ENCODE data around the gene CSRP1.
"Not testable (repeated sequence)": the region's sequence is repeated elsewhere in the genome, so short reads cannot be mapped to it uniquely, and the experiment has no call there.

The CSRP1 gene

GRCh38 chr1:201506557-201507359, at the start of gene CSRP1:
Gene CSRP1 (minus strand): TSS chr1:201507123. CDS start chr1:201496303, 10,820 bp downstream.
- DNase-seq (ENCODE audit: low read depth): peak; percentile 87

DNA sequence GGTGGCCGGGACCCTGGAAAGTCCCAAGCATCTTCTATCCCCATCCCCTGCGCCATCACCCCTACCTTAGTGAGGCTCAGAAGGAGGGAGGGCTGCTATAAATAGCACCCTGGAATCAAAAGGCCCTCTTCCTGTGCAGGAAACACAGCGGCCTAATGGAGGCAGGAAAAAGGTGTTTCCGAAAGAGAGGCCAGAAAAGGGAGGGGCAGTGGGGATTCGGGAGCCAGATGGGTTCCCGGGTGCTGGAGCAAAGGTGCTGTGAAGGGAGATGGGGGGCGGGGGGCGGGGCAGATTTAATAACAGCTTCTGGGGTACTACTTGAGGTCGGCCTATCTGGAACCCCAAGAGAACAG, 48.6 kb upstream of the CSRP1 start:
- no peak for DNase-seq (ENCODE audit: low read depth)

GRCh38 chr1:201554789-201555592, 48.1 kb upstream of the CSRP1 start:
- no peak for DNase-seq (ENCODE audit: low read depth)

DNA sequence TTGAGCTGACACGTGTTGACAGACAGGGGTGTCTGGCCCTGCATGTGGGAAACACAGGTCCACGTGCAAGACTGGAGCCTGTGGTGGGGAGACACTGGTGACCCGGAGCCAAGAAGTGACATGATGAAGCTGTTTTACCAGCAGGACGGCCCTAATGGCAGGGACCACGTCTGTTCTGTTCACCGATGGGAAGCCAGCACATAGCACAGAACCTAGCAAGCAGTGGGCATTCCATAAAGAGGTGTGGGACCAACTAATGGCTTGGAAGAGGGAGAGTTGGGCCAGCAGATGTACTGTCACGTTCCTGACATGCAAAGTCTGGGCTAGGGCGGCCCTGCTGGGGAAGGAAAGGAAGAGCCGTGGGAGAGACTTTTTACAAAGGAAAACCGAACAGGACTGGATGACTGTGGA, 47.3 kb upstream of the CSRP1 start:
- no peak for DNase-seq (ENCODE audit: low read depth)

DNA sequence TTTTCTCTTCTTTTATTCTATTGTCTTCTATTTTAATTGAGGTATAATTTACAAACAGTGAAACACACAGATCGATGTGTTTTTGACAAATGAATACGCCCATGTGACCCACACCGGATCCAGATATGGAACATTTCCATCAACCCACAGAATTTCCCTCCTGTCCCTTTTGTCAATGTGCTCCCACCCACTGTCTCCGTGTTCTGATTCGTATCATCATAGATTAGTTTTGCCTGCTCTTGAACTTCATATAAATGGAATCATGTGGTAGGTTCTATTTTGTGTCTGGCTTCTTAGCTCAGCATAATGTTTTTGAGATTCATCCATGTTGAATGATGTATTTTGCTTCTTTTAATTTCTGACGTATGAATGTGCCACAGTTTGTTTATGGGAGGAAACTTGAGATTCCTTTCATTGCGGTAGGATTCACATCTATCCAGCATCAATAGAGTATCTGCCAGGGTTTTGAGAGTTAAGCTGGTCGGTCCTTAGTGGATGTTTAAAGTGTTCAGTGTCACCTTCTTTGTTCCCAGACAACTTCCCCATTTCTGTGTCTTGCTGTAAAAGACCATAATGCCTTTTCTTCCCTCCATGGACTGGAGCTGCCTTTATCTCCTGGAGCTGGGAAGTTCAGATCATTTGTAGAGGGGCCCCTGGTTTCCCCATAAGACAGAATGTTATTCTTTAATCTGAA, 46.7 kb upstream of the CSRP1 start:
- no peak for DNase-seq (ENCODE audit: low read depth)

GRCh38 chr1:201552941-201553351, 46.0 kb upstream of the CSRP1 start:
- no peak for DNase-seq (ENCODE audit: low read depth)

DNA sequence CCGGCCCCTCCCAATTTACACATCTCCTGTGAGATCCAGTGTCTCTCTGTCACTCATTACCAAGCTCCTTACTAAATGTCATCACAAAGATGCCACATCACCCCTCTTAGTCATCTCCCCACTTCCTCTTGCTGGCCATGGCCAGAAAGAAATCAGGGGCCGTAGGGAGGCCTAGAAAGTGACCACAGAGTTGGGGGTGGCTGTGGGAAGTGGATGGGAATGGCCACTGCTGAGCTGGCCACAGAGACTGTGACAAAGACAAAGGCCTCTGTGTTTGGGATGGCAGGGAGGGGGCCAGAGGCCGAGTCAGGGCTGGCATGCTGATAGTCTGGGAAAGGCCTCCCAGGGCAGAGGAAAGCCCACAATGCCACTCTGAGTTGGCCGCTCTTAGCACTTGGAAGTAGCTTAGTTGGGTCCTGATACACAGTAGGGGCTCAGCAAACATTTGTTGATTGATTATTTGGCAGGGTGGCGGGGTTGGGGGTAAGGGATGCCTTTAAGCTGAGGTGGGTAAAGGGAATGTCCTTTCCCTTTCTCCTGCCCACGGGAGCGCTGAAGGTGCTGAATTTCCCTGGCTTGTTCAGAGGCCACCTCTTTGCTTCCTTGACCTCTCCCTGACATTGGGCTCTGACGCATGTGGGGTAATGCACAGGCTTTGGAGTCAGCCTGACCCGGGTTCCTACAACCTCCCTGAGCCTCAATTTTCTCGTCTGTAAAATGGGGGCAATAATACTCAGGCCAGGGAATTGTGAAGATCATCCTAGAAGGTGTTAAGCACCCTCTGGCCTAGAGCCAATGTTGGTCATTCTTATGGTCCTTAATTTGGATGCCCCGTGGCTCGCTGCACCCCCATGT, 45.2 kb upstream of the CSRP1 start:
- no peak for DNase-seq (ENCODE audit: low read depth)

DNA sequence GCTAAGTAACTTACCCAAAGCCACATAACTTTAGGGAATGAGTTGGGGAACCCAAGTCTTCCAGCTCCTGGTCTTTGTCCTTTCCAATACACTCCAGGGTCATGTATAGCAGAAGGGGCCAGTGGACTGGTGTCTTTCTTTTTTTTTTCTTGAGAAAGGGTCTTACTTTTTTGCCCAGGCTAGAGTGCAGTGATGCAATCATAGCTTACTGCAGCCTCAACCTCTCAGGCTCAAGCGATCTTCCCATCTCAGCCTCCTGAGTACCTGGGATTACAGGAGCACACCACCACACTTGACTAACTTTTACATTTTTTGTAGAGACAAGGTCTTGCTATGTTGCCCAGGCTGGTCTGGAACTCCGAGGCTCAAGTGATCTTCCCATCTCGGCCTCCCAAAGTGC, 44.2 kb upstream of the CSRP1 start:
- DNase-seq (ENCODE audit: low read depth): no peak

DNA sequence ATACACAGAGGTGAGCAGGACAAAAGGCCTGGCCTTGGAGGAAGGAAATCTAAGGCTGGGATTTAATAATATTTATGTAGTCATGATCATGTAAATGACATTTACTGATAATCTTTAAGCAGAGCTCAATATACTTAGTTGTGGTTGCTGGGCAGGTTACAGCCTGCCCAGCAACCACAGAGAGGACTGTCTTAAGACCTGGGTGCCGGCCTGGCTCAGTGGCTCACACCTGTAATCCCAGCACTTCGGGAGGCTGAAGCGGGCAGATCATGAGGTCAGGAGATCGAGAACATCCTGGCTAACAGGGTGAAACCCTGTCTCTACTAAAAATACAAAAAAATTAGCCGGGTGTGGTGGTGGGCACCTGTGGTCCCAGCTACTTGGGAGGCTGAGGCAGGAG, 42.6 kb upstream of the CSRP1 start:
- DNase-seq (ENCODE audit: low read depth): not testable (repeated sequence)

- no peak for DNase-seq (ENCODE audit: low read depth)
Measured at GRCh38 chr1:201545851-201546492, 39.0 kb upstream of the CSRP1 start.

DNA sequence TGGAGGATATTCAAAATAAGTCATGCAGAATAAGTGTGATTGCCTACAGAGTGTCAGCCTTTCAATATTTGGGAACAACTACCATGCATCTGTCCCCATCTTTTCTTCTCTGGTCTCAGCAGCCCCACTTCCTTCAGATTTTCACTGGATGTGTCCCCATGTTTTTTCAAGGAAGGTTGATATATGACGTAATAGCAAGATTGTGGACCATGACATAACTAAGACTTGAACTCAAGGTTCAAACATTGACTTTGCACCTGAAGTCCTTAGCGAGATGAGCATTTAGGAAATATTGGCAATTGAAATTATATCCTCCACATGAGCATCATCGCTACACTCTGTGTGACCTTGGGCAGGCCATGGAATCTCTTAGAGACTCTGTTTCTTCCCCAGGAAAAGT, 37.8 kb upstream of the CSRP1 start:
- no peak for DNase-seq (ENCODE audit: low read depth)

DNA sequence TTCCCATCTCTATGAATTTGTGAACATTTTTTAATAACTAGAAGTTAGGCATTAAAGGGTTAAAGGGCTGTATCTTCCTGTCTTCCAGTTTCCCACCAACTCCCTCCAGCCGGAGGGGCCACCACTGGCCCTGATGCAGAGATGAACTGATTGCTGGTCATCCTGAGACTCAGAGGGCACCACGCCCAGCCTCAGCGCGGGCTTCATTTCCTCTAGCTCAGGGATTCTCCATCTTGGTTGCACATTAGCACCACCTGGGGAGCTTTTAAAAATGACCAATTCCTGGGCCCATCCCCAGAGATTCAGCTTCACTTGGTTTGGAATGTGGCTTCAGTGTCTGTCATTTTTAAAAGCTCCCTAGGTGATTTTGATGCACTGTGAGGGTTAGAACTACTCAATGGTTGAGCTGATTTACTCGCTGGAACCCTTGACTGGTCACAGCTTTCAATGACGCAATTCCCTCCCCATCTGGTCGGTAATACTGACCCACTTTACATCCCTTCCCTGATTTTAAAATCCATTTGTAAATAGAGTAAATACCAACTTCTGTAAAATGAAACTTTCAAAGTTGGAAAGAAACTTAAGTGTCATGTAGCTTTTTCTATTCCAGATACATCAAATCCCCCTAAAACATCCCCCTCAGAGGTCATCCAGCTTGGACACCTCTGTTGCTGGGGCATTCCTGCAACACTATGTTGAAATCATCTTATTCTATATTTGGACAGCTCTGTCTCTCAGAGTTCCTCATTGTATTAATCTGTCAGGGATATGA, 37.1 kb upstream of the CSRP1 start:
- no peak for DNase-seq (ENCODE audit: low read depth)

GRCh38 chr1:201542309-201543035, 35.5 kb upstream of the CSRP1 start:
- DNase-seq (ENCODE audit: low read depth): no peak

GRCh38 chr1:201540846-201541735, 34.2 kb upstream of the CSRP1 start:
- no peak for DNase-seq (ENCODE audit: low read depth)

GRCh38 chr1:201539561-201540431, 32.9 kb upstream of the CSRP1 start:
- DNase-seq (ENCODE audit: low read depth): no peak

DNA sequence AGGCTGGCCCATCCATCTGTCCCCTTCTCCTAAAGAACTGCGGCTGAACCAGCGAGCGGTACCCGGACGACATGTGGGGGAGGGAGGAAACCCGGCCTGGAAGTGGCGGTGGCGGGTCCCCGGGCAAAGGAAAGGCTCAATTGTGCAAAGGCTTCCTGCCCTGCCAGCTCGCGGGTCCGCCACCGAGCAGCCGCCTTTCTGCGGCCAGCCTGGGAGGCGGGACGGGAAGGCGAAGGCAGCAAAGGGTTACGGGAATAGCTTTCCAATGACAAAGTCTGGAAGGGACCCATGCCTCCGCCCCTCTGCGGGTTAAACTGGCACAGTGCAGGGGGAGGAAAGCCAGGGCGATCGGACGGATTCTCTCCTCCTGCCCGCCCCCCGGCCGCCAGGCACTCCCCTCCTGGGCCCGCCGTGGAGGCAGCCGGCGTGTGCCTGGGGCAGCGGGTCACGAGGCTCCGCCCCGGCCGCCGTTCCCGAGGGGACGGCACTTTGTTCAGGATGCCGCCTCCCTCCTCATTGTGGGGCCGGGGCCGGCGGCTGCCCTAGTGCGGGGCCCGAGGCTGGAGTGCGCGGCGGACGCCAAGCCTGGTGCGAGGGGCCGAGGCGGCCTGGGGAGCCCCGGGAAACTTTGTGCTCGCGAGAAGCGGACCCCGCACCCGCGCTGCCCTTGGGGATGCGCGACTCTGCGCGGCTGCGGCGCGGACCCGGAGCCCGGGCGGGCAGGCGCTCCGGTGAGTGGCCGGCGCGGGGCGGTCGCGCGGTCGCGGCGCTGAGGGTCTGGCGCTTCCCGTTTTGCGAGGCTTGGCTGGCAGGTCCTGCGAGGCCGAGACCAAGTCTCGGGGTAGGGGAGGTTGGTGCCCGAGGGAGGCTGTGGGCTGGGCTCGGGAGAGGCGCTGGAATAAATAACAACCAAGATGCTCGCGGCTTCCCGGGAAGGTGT, 32.0 kb upstream of the CSRP1 start, which contains the start of gene NAV1:
Gene NAV1 (plus strand): TSS at position 516 of the 940 bp plus-strand sequence. CDS start 83,758 bp downstream, outside the sequence.
- DNase-seq (ENCODE audit: low read depth): no peak
